IPS-18c (cell line): ENCODE results near the gene DPEP2NB.

Experiments
- H3K4me3 ChIP-seq: 2 replicates; pipeline ENCODE4 v1.7.0; 2013; ENCODE audit warnings: low read depth, mild to moderate bottlenecking, low read length, moderate library complexity; ENCODE audit not compliant: insufficient read depth
- H3K9me3 ChIP-seq: one replicate; pipeline ENCODE4 v1.6.1; 2013; ENCODE audit warnings: mild to moderate bottlenecking, low read length, moderate library complexity; ENCODE audit not compliant: control insufficient read depth, insufficient read depth

The DPEP2NB gene

GRCh38 chr16:67969254-67970039 lies 46.3 kb downstream of the DPEP2NB start:
- H3K9me3 ChIP-seq = no peaks in the 10 kb centered on the region
- peak overlapping the region; percentile 54 for H3K4me3 ChIP-seq

GRCh38 chr16:67968400-67969253 lies 47.1 kb downstream of the DPEP2NB start, which contains the start of gene SLC12A4:
Gene SLC12A4, minus strand, starts transcription at chr16:67968637. Its CDS starts 84 bp downstream, at chr16:67968553.
- Histone ChIP-seq H3K9me3 (no peaks in the 10 kb centered on the region), H3K4me3 (peak within 1 kb of the TSS; percentile 54)

- peak overlapping the region; percentile 54 for H3K4me3 ChIP-seq
- no peaks in the 10 kb centered on the region for H3K9me3 ChIP-seq
Observed at GRCh38 chr16:67967958-67968399, 47.7 kb downstream of the DPEP2NB start.

DNA sequence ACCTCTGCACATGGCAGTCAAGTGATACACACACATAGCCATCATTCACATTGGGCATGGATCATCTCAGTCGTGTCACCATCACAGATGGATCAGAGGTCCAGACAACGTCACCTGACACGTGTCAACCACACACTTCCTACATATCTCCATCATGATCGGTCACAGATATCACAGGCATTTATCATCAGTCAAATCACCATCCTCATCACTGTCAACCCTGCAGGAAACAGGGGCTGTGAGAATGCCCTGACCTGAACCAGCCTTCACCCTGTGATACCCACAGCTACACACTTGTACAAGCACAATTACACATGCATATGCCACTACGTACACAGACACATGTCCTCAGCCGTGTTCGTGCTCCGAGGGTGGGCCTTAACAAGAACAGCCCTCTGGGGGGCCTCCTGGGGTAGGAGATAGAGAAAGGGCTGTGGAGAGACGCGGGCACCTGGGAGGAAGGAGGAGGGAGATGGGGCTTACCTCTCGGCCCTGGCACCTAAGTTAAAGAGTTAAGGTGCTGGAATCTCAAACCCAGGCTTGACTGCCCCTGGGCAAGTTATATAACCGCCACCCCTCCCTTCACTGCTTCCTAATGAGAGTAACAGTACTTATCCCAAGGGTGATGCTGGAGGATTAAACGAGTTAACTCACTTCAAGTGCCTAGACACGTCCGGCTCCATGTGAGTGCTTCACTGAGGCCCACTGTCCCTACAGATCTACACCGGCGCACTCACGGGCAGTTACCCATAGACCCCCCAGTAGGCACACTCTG lies 48.3 kb downstream of the DPEP2NB start:
- H3K4me3 ChIP-seq = peak overlapping the region; percentile 54

DNA sequence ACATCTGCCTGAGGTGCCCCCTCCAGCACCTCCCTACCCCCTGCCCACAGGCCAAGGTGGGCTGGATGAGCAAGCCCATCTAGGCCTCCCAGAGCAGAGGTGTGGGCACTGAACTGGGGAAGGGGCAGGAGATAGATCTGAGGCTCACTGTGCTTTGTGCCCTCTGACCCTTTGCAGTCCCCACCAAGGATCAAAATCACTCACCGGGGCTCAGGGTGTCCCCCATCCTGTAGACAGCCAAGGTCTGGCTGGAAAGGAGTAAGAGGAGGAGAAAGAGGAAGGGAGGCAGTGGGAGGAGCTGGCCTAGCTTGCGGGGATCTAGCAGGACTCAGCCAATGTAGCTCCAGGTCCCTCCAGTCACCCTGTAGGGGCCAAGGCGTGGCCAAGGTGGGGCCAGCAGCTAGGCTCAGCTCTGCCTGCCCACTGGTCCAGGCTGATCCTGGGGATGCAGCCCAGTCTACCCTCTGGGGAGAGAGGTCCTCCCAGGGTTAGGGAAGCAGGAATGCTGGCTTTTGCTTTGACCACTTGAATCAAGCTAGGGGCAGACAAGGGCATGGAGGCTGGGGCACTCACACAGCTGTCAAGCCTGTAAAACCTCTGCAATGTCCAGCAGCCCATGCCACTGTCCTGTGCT lies 49.0 kb downstream of the DPEP2NB start:
- H3K9me3 ChIP-seq = no peaks in the 10 kb centered on the region
- H3K4me3 ChIP-seq = 0 out of 2 replicates have a peak overlapping the region, but pooled peaks have one; percentile 54

More for the DNA sequence above, 48.3 kb downstream of the DPEP2NB start:
- H3K9me3 ChIP-seq = no peaks in the 10 kb centered on the region

- Histone ChIP-seq H3K4me3 (no peak overlapping the region), H3K9me3 (no peaks in the 10 kb centered on the region)
Observed at GRCh38 chr16:67965668-67966548, 49.8 kb downstream of the DPEP2NB start.

DNA sequence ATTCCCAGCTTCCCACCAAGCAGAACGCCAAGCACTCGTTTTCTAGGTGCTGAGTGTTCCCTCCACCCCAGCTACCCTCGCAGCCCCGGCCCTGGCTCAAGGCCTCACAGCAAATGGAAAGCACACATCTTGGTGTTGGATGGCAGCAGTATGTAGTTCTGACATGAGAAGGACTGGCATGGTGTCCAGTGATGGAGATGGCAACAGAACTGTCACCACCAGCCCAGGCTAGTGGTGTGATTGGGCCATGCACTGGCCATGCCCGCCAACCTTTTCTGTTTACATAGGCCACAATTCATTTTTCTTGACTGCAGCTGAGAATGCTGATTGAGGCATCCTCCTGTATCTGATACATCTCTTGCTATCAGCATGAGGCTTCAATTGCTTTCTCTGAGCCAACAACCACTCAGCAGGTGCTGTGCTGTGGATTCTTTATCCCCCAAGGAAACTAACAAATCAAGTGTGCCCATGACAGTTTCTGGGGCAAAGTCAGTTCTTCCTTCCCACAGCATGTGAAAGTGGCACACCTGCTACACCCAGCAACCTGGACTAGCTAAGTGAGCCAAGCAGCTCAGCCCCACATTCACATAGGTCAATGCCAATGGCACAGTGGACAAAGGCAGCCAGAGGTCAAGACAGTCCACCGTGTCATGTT lies 51.1 kb downstream of the DPEP2NB start:
- Histone ChIP-seq H3K9me3 (no peaks in the 10 kb centered on the region), H3K4me3 (no peak overlapping the region)

GRCh38 chr16:67963662-67964321 lies 51.9 kb downstream of the DPEP2NB start:
- Histone ChIP-seq H3K4me3 (no peak overlapping the region; the same call in 1 of the 2 replicates), H3K9me3 (no peaks in the 10 kb centered on the region)
